ENCODE measurements around the gene TRAF4.

DNA sequence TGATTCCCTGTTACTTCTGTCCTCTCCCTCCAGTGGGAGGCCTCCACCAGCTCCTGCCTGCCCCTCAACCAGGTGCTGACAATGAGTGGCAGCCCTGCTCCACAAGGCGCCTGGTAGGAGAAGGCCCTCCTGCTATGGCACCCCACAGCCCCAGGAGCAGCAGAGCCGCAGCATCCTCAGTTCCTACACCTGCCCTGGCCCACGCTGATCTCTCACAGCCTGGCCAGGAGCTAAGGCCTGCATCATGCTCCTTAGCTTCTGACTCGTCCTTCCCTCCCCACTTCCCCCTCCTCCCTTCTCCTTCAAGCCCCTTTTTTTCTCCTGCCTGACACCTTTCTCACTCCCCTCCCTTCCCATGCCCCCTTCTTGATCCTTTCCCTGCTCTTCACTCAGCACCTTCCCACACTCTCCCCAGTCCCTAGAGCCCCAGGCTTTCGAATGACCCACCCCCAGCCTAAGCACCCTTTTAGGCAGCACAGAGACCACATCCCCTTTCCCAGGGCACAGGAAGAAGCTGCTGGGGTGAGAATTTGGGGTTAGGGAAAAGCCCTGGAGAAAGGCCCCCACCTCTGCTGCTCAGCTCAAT lies 38.6 kb upstream of the TRAF4 start:
- TF ChIP-seq, protein P1, sequence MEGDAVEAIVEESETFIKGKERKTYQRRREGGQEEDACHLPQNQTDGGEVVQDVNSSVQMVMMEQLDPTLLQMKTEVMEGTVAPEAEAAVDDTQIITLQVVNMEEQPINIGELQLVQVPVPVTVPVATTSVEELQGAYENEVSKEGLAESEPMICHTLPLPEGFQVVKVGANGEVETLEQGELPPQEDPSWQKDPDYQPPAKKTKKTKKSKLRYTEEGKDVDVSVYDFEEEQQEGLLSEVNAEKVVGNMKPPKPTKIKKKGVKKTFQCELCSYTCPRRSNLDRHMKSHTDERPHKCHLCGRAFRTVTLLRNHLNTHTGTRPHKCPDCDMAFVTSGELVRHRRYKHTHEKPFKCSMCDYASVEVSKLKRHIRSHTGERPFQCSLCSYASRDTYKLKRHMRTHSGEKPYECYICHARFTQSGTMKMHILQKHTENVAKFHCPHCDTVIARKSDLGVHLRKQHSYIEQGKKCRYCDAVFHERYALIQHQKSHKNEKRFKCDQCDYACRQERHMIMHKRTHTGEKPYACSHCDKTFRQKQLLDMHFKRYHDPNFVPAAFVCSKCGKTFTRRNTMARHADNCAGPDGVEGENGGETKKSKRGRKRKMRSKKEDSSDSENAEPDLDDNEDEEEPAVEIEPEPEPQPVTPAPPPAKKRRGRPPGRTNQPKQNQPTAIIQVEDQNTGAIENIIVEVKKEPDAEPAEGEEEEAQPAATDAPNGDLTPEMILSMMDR (IDR thresholded peaks at IDR 0.05) = no peak
- TF ChIP-seq POLR2A (IDR thresholded peaks at IDR 0.05) = no peak
